GM21576 (cell line): ENCODE measurements around the gene SALL1.

Experiments
- ATAC-seq: cut with Tn5 transposase; IDR thresholded peaks from one replicate; pipeline ENCODE4 v1.9.1; 2021; ENCODE audit warnings: mild to moderate bottlenecking, moderate library complexity; ENCODE audit not compliant: unreplicated experiment

The SALL1 gene

GRCh38 chr16:51114382-51114781 lies 36.7 kb downstream of the SALL1 start:
- no peak for ATAC-seq

GRCh38 chr16:51113236-51114125 lies 37.6 kb downstream of the SALL1 start:
- no peak for ATAC-seq

DNA sequence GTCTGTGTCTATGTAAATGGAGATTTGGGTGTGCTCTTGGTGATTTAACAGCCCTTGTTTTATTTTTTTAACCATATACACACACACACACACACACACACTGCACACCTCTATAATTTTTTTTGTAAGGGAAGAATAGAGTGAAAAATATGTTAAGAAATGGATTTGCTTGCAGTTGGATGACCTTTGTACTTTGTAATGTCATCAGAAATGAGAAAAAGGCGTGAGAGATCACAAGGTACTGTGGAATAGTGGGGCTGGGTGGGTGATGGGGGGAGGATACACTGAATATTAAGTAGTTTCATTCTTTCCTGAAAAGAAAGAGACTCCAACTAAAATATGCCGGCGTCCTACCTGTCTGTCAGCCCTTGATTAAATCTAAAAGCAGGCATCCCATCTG lies 38.7 kb downstream of the SALL1 start:
- ATAC-seq = no peak

GRCh38 chr16:51111759-51112158 lies 39.3 kb downstream of the SALL1 start:
- no peak for ATAC-seq

GRCh38 chr16:51110700-51111157 lies 40.3 kb downstream of the SALL1 start:
- no peak for ATAC-seq

DNA sequence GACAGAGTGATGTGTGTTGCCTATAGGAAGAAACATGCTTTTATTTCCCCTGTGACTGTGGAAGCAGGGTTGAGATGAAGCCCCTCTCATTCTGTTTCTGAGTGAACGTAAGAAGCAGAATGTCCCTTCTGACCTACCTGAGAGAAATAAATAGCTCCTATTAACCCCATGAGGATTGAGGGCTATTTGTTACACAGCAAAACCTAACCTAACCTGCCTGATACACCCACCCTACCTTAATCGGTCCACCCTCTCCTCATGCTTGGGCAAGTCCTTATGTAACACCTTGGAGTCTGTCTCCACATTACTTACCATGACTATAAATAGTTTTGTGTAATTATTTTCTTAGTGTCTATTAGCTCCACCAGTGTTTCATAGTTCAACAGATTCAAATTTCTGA lies 41.9 kb downstream of the SALL1 start:
- no peak for ATAC-seq

DNA sequence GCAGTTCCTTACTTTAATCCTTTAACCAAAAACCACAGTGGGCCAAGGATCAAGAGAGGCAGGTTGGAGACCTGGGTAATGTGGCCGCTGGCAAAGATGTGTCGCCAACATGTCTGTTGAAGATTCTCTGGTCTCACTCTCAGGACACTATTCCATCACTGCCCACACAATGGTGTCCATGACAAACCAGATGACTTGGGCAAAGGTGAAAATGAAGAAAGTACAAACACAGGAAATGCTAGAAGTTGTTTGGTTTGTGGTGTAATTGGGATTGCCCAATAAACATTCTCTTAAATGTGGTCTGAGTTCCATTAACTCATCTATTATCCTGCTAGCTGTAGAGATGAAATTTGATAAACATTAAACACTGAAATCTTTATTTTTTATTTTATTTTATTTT lies 43.3 kb downstream of the SALL1 start:
- ATAC-seq = no peak

DNA sequence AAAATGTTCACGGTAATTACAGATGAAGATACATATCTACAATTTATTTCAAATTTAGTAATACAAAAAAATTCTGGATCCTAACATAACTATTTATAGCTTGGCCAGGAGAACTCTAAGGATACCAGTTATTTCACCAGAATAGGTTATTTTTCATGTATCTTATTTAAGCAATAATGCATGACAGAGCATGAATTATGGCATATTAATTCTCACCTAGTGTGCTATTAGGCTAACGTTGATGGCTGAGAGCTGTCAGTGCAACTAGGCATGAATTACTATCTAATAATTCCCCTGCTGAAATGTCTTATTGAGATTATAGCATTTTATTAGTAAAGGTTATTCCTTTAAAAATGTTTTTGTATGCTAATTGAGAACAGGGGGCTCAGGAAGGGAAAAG lies 44.5 kb downstream of the SALL1 start:
- ATAC-seq = no peak

- ATAC-seq = no peak
Observed at GRCh38 chr16:51103590-51103989, 47.5 kb downstream of the SALL1 start.

DNA sequence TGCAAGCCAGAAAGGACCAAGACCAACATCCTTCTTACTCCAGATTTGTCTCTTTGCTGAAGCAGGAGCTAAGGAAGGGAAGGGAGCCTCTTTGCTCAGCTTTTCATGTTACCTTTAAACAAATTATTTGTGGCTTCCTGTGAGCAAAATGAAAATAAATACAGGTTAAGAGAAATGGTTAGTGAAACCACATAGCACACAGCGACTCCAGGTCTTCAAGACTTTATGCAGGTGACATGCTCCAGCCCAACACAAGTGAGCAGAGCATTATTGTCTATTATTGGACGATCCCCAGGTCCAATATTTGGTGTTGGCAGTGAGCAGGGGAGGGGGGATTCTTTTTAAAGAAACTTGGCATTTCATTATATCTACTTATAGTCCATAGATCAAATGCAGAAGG lies 53.3 kb downstream of the SALL1 start:
- no peak for ATAC-seq

GRCh38 chr16:51095890-51096626 lies 55.0 kb downstream of the SALL1 start:
- no peak for ATAC-seq

DNA sequence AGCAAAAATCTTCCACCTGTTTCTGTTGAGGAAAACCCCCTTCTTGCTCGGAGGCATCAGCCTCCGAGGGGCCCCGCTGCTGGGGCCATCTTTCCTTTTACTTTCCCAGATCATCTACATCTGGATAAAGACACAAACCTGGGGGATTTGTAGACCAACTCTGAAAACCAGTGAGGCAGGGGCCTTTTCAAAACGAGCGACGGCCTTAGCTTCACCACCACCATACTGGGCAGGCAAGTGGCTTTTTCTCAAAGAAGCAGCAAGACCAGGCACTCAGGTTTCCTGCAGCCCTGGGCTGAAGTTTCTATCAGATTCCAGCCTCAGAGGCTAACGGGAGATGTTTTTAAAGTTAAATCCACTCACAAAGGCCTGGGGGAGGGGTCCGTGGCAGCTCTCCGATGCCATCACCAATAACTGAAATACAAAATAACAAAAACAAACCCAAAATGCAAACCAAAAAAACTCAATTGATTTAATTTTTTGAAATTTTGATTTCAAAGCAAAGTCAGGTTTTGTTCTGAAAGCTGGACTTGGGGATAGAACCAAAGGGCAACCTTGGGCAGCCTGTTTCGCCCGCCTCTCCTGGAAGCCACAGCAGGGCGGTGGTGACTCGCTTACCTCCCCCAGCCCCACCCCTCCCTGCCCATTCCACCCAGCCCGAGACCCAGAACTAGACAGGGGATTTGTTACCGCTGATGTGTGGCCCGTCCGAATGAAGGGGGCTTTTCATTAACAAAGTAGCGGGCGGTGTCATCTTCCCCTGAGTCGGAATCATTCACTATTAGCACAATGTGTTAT lies 55.8 kb downstream of the SALL1 start:
- no peak for ATAC-seq

DNA sequence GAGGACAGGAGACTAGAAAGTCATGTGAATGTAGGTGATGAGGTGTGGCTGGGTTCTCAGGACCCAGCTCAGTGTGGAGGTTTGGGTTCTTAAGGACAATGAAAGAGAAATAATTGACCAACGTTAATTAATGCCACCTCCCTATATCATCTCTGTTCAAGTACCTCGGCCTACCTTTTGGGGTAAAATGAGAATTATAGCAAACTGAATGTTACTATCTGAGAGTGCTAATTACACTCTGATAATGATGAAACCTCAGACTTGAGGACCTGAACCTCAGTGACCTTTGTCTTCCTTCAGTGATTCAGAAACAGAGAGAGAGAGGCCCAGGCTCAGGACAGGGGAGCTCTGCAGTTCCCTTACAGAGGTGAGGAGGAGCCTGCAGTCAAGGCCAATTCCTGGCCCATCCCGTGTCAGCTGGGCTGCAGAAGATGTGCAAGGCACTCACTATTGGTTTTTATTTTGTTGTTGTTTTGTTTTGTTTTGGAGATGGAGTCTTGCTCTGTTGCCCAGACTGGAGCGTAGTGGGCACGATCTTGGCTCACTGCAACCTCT lies 57.3 kb downstream of the SALL1 start:
- no peak for ATAC-seq
